Measurements from ENCODE around the gene DNER. TPM values are rescaled to one million over a fixed set of nuclear protein-coding genes. Genes with fewer than 3 reads are reported as not detected.

The DNER gene
- total RNA-seq, 4 donors from 2014 or later = 1.9 to 24.7 (median 4.9) TPM

DNA sequence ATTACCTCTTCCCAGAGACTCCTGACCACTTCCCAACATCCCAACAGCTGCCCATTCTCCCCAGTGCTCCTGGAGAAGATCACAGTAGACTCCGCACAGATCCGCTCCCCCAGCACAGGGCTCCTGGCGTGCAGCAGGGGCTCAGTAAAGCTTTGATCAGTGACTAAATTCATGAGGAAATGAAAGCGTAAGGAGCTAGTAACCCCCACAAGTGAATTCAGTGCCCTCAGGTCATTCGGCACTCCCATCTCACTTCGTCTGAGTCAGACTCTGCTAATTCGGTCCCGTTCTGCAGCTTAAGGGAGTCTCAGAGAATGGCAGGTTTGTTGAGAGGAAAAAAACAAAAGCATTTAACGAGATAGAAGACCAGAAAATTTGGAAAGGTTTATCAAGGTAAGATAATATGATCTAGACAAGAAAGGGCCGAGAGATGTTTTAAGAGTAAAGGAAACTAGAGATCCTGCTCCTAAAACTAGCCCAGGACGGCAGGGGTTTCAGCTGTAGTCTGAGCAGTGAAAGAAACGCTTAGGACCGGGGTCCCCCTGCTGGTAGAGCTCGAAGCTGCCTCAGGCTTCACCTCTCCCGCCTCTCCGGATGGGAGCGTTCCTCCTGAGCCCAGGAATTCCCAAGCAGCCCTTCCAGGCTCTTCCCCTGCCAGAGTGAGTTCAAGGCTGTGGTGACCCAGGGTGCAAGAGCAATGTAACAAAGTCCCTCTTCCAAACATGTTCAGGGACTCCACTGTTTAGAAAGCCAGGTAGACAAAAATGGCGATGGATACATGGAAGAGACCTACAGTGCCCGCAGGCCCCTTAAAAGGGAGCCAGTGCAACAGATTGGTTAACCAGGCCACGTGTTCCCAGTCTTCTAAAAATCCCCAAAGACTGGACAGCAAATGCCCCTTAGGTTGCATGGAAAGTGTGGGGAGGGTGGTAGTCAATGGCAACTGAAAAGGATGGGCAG is 127.3 kb downstream of the DNER start:
- peak; percentile 87 for DNase-seq
- H3K4me3 ChIP-seq = peak overlapping the region; percentile 15 to 22
- peak overlapping the region; percentile 72 to 82 for H3K27ac ChIP-seq
- H3K4me1 ChIP-seq = no peaks in the 10 kb centered on the region
- H3K36me3 ChIP-seq = no peaks in the 10 kb centered on the region
- intact Hi-C loops (cut with DNase I; ENCODE audit: low total_unique reads) = no loop called here
- no peaks in the 10 kb centered on the region for H3K27me3 ChIP-seq
- H3K9me3 ChIP-seq = no peaks in the 10 kb centered on the region
- TF ChIP-seq, protein P1, sequence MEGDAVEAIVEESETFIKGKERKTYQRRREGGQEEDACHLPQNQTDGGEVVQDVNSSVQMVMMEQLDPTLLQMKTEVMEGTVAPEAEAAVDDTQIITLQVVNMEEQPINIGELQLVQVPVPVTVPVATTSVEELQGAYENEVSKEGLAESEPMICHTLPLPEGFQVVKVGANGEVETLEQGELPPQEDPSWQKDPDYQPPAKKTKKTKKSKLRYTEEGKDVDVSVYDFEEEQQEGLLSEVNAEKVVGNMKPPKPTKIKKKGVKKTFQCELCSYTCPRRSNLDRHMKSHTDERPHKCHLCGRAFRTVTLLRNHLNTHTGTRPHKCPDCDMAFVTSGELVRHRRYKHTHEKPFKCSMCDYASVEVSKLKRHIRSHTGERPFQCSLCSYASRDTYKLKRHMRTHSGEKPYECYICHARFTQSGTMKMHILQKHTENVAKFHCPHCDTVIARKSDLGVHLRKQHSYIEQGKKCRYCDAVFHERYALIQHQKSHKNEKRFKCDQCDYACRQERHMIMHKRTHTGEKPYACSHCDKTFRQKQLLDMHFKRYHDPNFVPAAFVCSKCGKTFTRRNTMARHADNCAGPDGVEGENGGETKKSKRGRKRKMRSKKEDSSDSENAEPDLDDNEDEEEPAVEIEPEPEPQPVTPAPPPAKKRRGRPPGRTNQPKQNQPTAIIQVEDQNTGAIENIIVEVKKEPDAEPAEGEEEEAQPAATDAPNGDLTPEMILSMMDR (IDR thresholded peaks at IDR 0.05) = peak; percentile 78 to 92 (median 88)
- no peak for TF ChIP-seq POLR2A (IDR thresholded peaks at IDR 0.05)

DNA sequence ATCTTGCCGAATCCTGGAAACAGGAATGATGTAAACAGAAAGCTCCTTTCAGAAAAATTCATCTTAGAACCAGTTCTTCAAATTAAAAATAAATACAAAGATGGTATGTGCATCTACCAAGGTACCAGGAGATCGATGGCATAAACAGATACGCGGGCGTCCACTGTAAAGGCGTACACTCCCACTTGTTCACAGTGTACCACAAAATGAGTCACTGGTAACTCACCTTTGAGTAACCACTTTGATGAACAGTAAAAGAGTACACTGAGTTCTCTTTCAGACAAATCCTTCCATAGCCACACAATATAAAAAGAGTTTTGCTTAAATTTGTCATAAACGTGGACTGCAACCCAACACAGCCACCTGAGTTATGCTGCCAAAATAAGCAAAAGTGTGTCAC is 128.3 kb downstream of the DNER start:
- no peak for DNase-seq
- Histone ChIP-seq H3K9me3 (no peaks in the 10 kb centered on the region), H3K27me3 (no peaks in the 10 kb centered on the region), H3K4me3 (no peak overlapping the region), H3K27ac (peak overlapping the region; percentile 72 to 82), H3K4me1 (no peaks in the 10 kb centered on the region), H3K36me3 (no peaks in the 10 kb centered on the region)
- TF ChIP-seq POLR2A (IDR thresholded peaks at IDR 0.05) = no peak
- TF ChIP-seq, protein P1 (IDR thresholded peaks at IDR 0.05) = no peak
- intact Hi-C loops (cut with DNase I; ENCODE audit: low total_unique reads) = no loop called here

DNA sequence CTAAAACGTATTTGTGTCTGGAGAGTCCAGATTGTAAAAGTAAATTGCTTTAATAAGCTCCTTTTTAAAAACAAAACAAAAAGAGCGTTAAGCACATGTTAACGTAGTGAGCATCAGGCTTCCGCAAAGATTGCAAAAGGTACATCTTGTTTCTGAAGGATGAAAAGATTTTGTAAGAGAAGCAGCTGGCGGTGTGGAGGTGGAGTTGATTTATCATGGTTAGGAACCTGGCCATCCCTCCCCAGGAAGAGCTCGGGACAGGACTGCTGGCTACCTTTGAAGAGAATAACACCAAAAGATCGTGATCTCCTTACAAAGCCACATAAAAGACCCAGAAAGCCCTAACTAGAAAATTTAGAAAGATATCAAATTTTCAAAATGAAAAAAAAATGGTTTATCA is 132.2 kb downstream of the DNER start:
- Histone ChIP-seq H3K36me3 (no peaks in the 10 kb centered on the region), H3K4me1 (no peaks in the 10 kb centered on the region), H3K4me3 (no peak overlapping the region), H3K27ac (peak overlapping the region; percentile 66 to 81), H3K27me3 (no peaks in the 10 kb centered on the region), H3K9me3 (no peaks in the 10 kb centered on the region)
- peak; percentile 61 to 72 for DNase-seq
- TF ChIP-seq POLR2A (IDR thresholded peaks at IDR 0.05) = no peak
- TF ChIP-seq, protein P1 (IDR thresholded peaks at IDR 0.05) = no peak
- intact Hi-C loops (cut with DNase I; ENCODE audit: low total_unique reads) = no loop called here

DNA sequence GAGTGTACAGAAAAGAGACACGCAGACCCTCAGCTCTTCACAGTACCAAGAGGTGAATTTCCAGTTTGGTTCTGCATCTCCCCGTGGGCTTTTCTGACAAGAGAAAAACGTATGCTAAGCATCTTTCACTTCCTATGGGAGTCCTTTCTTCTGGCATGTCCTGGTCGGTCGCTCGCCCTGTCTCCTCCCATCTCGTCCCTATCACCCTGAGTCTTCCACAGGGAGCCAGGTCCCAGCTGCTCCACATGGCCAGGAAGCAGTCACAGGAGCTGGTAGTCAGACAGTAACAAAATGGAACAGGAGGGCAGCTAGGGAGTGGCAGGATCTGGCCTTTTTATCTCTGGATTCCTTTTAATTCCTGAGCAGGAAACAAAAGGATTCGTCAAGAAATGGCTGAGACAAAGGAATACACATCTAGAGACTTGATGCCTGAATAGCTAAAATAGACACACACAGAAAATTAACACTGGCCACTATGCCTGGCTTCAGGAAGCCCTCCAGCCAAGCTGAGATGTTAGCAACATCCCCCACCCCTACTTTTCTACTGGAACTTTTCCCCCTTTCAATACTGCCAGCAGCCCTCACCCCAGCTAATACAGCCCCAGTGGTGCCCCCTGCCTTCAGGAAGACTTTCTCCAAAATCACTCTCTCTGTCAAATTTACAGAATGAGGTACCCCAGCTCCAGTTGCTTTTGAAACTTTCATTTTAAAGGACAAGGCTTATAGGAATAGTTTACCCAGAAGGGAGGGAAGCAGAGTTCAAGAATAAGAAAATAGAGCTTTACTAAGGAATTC is 136.1 kb downstream of the DNER start:
- Histone ChIP-seq H3K27ac (peak overlapping the region in 1 of 2 donors; percentile 28), H3K36me3 (no peaks in the 10 kb centered on the region), H3K27me3 (no peaks in the 10 kb centered on the region), H3K4me1 (no peaks in the 10 kb centered on the region), H3K9me3 (no peaks in the 10 kb centered on the region), H3K4me3 (no peak overlapping the region)
- TF ChIP-seq POLR2A (IDR thresholded peaks at IDR 0.05) = no peak
- TF ChIP-seq, protein P1 (IDR thresholded peaks at IDR 0.05) = no peak
- intact Hi-C loops (cut with DNase I; ENCODE audit: low total_unique reads) = no loop called here
- DNase-seq = no peak
